HL-60 (cell line): ENCODE measurements around the gene KCNF1.

Source experiments
- DNase-seq, 2 experiments: peaks; one replicate each; pipeline ENCODE4 v3.0.0-alpha.2; 2010 to 2020; ENCODE audit warnings: low read depth in 1 of 2, low spot score in 1 of 2
- H3K27ac ChIP-seq: fragments of 250-450 bp; sonication (Bioruptor Pico); replicated peaks from 2 replicates; pipeline ENCODE4 v1.5.1; 2020; ENCODE audit warnings: mild to moderate bottlenecking, moderate library complexity
- H3K27me3 ChIP-seq: fragments of 250-450 bp; sonication (Bioruptor Pico); 2 replicates; pipeline ENCODE4 v1.5.1; 2021; ENCODE audit warnings: mild to moderate bottlenecking, moderate library complexity; ENCODE audit not compliant: insufficient read depth, poor library complexity, severe bottlenecking
- H3K4me3 ChIP-seq: replicated peaks from 2 replicates; pipeline ENCODE4 v1.5.1; 2011; ENCODE audit warnings: mild to moderate bottlenecking, control low read depth, low read length; ENCODE audit not compliant: insufficient read depth
- GABPA ChIP-seq: IDR thresholded peaks from 2 replicates; pipeline ENCODE4 v1.6.1; 2012; ENCODE audit warnings: low read depth
- POLR2AphosphoS5 ChIP-seq: IDR thresholded peaks from 2 replicates; pipeline ENCODE4 v1.6.1; 2012; ENCODE audit warnings: low read depth
- SPI1 ChIP-seq: IDR thresholded peaks from 2 replicates; pipeline ENCODE4 v1.6.1; 2012; ENCODE audit warnings: low read depth, mild to moderate bottlenecking, borderline replicate concordance
- TF ChIP-seq, protein P1 (sequence below): IDR thresholded peaks from one replicate; pipeline ENCODE4 v1.5.1; 2011; ENCODE audit warnings: low read length, control low read depth, inconsistent platforms; ENCODE audit not compliant: insufficient read depth
- TF ChIP-seq, protein P2 (sequence below): IDR thresholded peaks from 2 replicates; pipeline ENCODE4 v1.6.1; 2012; ENCODE audit warnings: low read depth; ENCODE audit not compliant: insufficient replicate concordance

KCNF1 gene

DNA sequence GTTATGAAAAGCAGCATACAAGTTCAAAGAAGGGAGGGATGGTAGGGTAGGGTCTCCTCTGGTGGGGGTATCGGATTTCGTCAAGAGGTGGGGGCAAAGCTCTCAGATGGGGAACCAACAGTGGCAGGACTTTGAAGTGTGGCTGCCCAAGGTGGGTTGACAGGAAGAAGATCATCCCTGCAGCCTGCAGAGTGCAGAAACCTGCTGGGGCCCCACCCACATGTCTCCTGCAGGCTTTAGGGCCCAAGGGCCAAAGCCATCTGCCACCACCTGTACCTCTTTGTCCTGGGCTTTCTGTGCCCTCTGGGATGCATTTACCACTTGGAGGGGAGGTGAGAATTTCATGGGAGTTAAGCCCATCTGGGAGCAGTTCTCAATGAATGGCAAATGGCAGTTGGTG, 42.7 kb downstream of the KCNF1 start:
- H3K27ac ChIP-seq = no peak overlapping the region
- H3K4me3 ChIP-seq = no peak overlapping the region
- DNase-seq = no peak
- TF ChIP-seq SPI1 (no peak), GABPA (no peak), POLR2AphosphoS5 (no peak)
- TF ChIP-seq, protein P1, sequence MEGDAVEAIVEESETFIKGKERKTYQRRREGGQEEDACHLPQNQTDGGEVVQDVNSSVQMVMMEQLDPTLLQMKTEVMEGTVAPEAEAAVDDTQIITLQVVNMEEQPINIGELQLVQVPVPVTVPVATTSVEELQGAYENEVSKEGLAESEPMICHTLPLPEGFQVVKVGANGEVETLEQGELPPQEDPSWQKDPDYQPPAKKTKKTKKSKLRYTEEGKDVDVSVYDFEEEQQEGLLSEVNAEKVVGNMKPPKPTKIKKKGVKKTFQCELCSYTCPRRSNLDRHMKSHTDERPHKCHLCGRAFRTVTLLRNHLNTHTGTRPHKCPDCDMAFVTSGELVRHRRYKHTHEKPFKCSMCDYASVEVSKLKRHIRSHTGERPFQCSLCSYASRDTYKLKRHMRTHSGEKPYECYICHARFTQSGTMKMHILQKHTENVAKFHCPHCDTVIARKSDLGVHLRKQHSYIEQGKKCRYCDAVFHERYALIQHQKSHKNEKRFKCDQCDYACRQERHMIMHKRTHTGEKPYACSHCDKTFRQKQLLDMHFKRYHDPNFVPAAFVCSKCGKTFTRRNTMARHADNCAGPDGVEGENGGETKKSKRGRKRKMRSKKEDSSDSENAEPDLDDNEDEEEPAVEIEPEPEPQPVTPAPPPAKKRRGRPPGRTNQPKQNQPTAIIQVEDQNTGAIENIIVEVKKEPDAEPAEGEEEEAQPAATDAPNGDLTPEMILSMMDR = no peak
- TF ChIP-seq, protein P2, sequence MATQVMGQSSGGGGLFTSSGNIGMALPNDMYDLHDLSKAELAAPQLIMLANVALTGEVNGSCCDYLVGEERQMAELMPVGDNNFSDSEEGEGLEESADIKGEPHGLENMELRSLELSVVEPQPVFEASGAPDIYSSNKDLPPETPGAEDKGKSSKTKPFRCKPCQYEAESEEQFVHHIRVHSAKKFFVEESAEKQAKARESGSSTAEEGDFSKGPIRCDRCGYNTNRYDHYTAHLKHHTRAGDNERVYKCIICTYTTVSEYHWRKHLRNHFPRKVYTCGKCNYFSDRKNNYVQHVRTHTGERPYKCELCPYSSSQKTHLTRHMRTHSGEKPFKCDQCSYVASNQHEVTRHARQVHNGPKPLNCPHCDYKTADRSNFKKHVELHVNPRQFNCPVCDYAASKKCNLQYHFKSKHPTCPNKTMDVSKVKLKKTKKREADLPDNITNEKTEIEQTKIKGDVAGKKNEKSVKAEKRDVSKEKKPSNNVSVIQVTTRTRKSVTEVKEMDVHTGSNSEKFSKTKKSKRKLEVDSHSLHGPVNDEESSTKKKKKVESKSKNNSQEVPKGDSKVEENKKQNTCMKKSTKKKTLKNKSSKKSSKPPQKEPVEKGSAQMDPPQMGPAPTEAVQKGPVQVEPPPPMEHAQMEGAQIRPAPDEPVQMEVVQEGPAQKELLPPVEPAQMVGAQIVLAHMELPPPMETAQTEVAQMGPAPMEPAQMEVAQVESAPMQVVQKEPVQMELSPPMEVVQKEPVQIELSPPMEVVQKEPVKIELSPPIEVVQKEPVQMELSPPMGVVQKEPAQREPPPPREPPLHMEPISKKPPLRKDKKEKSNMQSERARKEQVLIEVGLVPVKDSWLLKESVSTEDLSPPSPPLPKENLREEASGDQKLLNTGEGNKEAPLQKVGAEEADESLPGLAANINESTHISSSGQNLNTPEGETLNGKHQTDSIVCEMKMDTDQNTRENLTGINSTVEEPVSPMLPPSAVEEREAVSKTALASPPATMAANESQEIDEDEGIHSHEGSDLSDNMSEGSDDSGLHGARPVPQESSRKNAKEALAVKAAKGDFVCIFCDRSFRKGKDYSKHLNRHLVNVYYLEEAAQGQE = no peak
- no peaks in the 10 kb centered on the region for H3K27me3 ChIP-seq

GRCh38 chr2:10954856-10955818, 43.4 kb downstream of the KCNF1 start:
- H3K4me3 ChIP-seq = no peak overlapping the region
- no peaks in the 10 kb centered on the region for H3K27me3 ChIP-seq
- no peak for TF ChIP-seq GABPA
- TF ChIP-seq, protein P1 = no peak
- DNase-seq = no peak
- no peak overlapping the region for H3K27ac ChIP-seq

DNA sequence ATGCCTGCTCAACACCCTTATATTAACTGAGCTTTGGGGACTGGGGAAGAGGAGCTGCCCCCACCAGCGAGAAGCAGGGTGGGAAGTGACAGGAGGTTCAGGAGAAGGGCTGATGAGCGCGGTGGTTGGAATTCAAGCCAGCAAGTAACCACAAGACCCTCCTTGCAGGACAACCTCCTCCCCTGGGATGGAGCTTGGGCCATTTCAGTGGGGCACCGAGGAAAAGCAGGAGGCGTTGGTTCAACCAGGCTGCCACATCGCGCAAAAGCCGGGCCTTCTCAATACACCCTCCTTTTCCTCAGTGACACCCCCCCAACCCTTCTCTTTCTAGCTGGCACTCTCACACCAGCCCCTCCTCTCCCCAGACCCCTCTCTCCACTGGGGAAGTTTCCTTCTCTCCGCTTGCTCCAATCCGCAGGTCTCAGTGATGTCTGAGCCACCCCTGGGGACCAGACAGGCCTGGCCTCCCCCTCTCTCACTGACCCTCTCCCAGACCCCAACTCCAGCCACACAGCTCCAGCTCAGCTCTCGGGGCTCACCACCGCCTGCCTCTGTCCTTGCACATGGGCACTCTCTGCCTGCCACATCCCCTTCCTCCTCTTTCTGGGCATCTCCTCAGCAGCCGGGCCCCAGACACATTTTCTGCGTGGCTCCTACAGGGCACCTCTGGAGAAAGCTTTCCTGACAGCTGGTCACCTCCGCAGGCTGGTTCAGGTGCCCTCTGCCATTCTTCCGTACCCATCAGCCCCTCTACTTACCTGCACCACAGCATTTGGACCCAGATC, 44.5 kb downstream of the KCNF1 start:
- no peak for DNase-seq
- H3K27ac ChIP-seq = no peak overlapping the region
- H3K4me3 ChIP-seq = no peak overlapping the region
- no peak for TF ChIP-seq SPI1
- TF ChIP-seq, protein P1 = no peak
- no peak for TF ChIP-seq GABPA
- no peak for TF ChIP-seq POLR2AphosphoS5
- TF ChIP-seq, protein P2 = no peak
- no peaks in the 10 kb centered on the region for H3K27me3 ChIP-seq
